Effector memory CD8-positive, alpha-beta T cell (primary cell): ENCODE results near the gene OLIG1.

Experiments used
- ATAC-seq: fragments of 150-1000 bp; cut with Tn5 transposase; replicated peaks from 2 replicates; pipeline ENCODE4 v1.10.0; 2021; ENCODE audit warnings: mild to moderate bottlenecking, moderate library complexity
- DNase-seq, 3 experiments: peaks; one replicate each; pipeline ENCODE4 v3.0.0; 2021
- H3K27ac Mint-ChIP-seq, 2 donors: one replicate each; pipeline ENCODE4 v1.8.0; 2022; ENCODE audit warnings: mild to moderate bottlenecking in 2 of 2, mixed read lengths in 2 of 2, moderate library complexity in 2 of 2
- H3K27me3 Mint-ChIP-seq, 2 donors: one replicate each; pipeline ENCODE4 v1.8.0; 2022; ENCODE audit warnings: mixed read lengths in 2 of 2
- H3K36me3 Mint-ChIP-seq: one replicate; pipeline ENCODE4 v1.8.0; 2022; ENCODE audit warnings: mild to moderate bottlenecking, moderate library complexity, mixed read lengths; ENCODE audit not compliant: insufficient read depth
- H3K4me1 Mint-ChIP-seq, 2 donors: one replicate each; pipeline ENCODE4 v1.8.0; 2022; ENCODE audit warnings: low read depth in 2 of 2, mixed read lengths in 2 of 2
- H3K4me3 Mint-ChIP-seq, 2 donors: one replicate each; pipeline ENCODE4 v1.8.0; 2022; ENCODE audit warnings: mild to moderate bottlenecking in 2 of 2, mixed read lengths in 2 of 2, moderate library complexity in 2 of 2
- H3K9me3 Mint-ChIP-seq, 2 donors: one replicate each; pipeline ENCODE4 v1.8.0; 2022; ENCODE audit warnings: mixed read lengths in 2 of 2

OLIG1 gene

DNA sequence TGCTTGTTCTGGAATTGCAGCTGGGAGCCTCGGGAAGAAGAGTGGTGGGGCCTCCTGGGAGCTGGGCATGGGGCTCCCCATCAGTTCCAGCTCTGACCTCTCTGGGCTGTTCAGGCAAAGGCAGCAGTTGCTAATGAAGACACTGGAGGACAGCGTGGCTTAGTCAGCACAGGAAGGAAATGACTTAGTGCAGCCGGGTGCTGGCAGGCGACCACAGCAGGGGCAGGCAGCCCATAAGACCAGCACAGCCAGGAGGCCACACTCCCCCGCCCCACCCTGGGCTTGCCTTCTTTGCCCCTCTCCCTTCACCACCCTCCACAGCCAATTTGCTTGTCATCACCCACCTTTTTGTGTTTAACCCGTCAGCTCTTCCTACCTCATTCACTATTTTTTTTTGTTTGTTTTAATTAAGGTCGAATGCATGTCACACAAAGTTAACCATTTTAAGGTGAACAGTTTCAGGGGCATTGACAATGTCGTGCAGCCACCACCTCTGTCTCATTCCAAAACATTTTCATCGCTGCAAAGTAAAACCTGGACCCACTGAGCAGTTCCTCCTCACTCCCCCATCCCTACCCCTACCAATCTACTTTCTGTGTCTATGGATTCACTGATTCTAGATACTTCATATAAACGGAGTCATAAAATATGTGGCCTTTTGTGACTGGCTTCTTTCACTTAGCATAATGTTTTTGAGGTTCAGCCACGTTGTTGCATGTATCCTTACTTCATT is 33.3 kb upstream of the OLIG1 start:
- ATAC-seq = peak; percentile 96
- peak in 1 of 3 experiments; percentile 22 for DNase-seq
- peaks cover 0 to 7% of the 10 kb centered on the region in 2 donors for H3K9me3 Mint-ChIP-seq
- H3K4me1 Mint-ChIP-seq = peaks cover 14 to 15% of the 10 kb centered on the region in 2 donors
- H3K27me3 Mint-ChIP-seq = peaks cover 24 to 37% of the 10 kb centered on the region in 2 donors
- no peaks in the 10 kb centered on the region for H3K36me3 Mint-ChIP-seq
- peak overlapping the region; percentile 39 to 69 for H3K27ac Mint-ChIP-seq
- peak overlapping the region; percentile 48 to 56 for H3K4me3 Mint-ChIP-seq

DNA sequence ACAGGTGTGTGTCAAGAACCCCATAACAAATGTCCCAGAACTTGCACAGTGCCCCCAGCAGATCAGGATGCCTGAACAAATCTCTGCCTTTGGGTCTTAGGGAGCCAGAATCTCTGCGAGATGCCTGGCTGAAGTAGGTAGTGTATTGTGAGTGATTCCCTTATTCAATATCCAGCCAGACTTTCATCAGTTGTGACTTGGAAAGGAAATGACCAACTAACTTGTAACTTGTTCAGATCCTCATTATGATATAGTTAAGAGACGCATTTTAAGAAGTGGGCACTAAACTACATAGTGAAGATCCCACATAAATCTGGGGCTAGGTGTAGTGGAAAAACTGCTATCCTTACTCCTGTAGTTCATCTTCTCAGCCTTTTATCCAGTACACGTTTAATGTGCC is 32.4 kb upstream of the OLIG1 start:
- Mint-ChIP-seq H3K4me3 (peak overlapping the region in 1 of 2 donors; percentile 25), H3K27ac (peak overlapping the region; percentile 39 to 69), H3K36me3 (no peaks in the 10 kb centered on the region), H3K27me3 (peaks cover 15 to 36% of the 10 kb centered on the region in 2 donors), H3K9me3 (peaks cover 0 to 7% of the 10 kb centered on the region in 2 donors), H3K4me1 (peaks cover 14 to 15% of the 10 kb centered on the region in 2 donors)
- no peak for ATAC-seq
- no peak for DNase-seq

DNA sequence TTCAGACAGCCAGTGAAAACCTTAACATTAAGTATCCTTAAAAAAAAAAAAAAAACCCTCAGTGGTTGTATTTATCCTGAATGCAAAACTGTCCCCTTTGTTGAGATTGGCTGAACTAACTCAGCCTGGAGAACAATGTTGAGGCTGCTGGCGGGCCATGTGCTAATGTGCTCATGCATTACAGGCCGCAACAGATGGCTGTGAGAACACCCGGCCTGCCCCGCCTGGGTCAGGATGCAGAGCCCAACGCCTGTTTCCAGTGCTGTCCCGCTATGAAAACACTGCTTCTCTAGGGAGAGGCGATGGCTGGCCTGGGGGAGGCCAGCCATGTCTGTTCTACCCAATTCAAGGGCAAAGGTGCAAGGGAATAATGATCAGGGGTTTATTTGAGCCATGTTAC is 30.4 kb upstream of the OLIG1 start:
- Mint-ChIP-seq H3K4me1 (peaks cover 14 to 15% of the 10 kb centered on the region in 2 donors), H3K27me3 (peaks cover 18 to 44% of the 10 kb centered on the region in 2 donors), H3K9me3 (peaks cover 0 to 7% of the 10 kb centered on the region in 2 donors), H3K4me3 (no peak overlapping the region), H3K36me3 (no peaks in the 10 kb centered on the region), H3K27ac (no peak overlapping the region)
- DNase-seq (no peak), ATAC-seq (no peak)

DNA sequence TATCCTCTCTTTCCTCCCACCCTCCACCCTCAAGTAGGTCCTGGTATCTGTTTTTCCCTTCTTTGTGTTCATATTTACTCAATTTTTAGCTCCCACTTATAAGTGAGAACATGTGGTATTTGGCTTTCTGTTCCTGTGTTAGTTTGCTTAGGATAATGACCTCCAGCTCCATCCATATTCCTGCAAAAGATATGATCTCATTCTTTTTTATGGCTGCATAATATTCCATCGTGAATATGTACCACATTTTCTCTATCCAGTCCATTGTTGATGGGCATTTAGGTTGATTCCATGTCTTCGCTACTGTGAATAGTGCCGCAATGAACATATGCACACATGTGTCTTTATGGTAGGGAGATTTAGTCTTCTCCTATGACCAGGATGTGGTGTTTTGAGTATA is 29.7 kb upstream of the OLIG1 start:
- ATAC-seq (no peak), DNase-seq (no peak)
- peaks cover 14 to 15% of the 10 kb centered on the region in 2 donors for H3K4me1 Mint-ChIP-seq
- H3K36me3 Mint-ChIP-seq = no peaks in the 10 kb centered on the region
- no peak overlapping the region for H3K4me3 Mint-ChIP-seq
- H3K27ac Mint-ChIP-seq = no peak overlapping the region
- peaks cover 0 to 7% of the 10 kb centered on the region in 2 donors for H3K9me3 Mint-ChIP-seq
- H3K27me3 Mint-ChIP-seq = peaks cover 24 to 50% of the 10 kb centered on the region in 2 donors

GRCh38 chr21:33041981-33042380 is 28.0 kb upstream of the OLIG1 start:
- no peak for ATAC-seq
- Mint-ChIP-seq H3K36me3 (no peaks in the 10 kb centered on the region), H3K4me1 (peaks cover 6% of the 10 kb centered on the region in 2 donors), H3K4me3 (no peak overlapping the region), H3K27ac (no peak overlapping the region), H3K9me3 (peaks cover 0 to 7% of the 10 kb centered on the region in 2 donors), H3K27me3 (peaks cover 39 to 68% of the 10 kb centered on the region in 2 donors)
- no peak for DNase-seq

DNA sequence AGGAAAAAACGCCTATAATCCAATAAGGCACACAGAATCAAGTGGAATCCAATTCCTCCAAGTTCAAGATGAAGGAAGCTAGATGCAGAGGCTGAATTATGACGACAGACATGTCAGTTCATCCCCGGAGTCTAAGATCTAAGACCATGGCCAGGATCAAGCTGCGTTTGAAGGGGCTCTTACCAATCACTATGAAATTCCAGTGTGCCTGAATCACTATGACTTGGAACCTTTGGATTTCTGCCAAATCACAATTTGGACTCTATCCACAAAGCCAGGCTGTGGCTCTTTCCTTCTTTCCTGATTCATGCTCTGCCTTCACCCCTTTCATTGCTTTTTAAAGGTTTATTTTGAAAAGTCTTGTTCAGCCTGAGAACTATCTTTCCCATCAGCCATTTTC is 27.1 kb upstream of the OLIG1 start:
- no peaks in the 10 kb centered on the region for H3K36me3 Mint-ChIP-seq

DNA sequence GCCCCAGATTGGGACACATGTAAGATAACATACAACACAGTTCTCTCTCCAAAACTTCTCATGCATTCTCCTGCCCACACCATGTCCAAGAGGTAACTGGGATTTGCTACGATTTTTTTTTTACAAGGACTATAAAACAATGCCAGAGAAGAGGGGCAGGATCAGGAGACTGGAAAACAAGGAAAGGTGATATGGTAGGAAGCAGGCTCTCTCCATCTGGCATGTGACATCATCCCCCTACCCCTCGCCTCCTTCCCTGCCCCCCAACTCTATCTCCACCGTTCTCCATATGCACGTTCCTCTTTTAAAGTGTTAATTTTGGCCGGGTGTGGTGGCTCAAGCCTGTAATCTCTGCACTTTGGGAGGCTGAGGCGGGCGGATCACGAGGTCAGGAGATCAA is 23.5 kb upstream of the OLIG1 start:
- no peak for ATAC-seq
- H3K27me3 Mint-ChIP-seq = peaks cover 50 to 92% of the 10 kb centered on the region in 2 donors

More for the DNA sequence above, 27.1 kb upstream of the OLIG1 start:
- Mint-ChIP-seq H3K9me3 (peaks cover 0 to 7% of the 10 kb centered on the region in 2 donors), H3K27ac (no peak overlapping the region), H3K4me1 (no peaks in the 10 kb centered on the region), H3K27me3 (peaks cover 47 to 76% of the 10 kb centered on the region in 2 donors), H3K4me3 (no peak overlapping the region)
- no peak for ATAC-seq
- no peak for DNase-seq

GRCh38 chr21:33047231-33047630 is 22.7 kb upstream of the OLIG1 start:
- no peak overlapping the region for H3K4me3 Mint-ChIP-seq
- no peaks in the 10 kb centered on the region for H3K9me3 Mint-ChIP-seq
- peaks cover 53 to 89% of the 10 kb centered on the region in 2 donors for H3K27me3 Mint-ChIP-seq
- H3K27ac Mint-ChIP-seq = no peak overlapping the region
- no peak for DNase-seq
- H3K36me3 Mint-ChIP-seq = no peaks in the 10 kb centered on the region
- ATAC-seq = no peak
- peaks cover 0 to 6% of the 10 kb centered on the region in 2 donors for H3K4me1 Mint-ChIP-seq

More for the DNA sequence above, 23.5 kb upstream of the OLIG1 start:
- Mint-ChIP-seq H3K36me3 (no peaks in the 10 kb centered on the region), H3K9me3 (no peaks in the 10 kb centered on the region), H3K4me1 (peaks cover 0 to 6% of the 10 kb centered on the region in 2 donors), H3K4me3 (no peak overlapping the region), H3K27ac (no peak overlapping the region)
- DNase-seq = no peak

DNA sequence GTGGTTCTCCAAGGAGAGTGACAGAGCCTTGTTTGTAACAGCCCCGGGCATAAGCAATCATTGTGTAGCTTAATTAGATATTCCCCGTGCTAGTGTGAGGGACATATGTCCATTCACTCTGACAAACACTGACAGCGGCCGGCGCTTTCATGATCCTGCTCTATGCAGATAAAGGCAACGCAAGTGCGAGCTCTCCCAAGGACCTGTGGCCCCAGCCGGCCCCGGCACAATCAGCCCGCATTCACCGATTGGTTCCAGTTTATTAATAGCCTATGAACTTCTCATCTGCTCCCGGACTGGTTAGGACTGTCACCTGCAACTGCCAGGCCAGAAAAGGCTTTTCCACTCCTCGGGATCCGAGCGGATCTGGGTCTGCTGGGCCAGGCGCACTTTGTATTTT is 18.0 kb upstream of the OLIG1 start:
- no peaks in the 10 kb centered on the region for H3K36me3 Mint-ChIP-seq
- DNase-seq = no peak
- no peaks in the 10 kb centered on the region for H3K9me3 Mint-ChIP-seq
- ATAC-seq = no peak
- H3K27me3 Mint-ChIP-seq = peaks cover 43 to 76% of the 10 kb centered on the region in 2 donors
- H3K4me3 Mint-ChIP-seq = no peak overlapping the region
- H3K27ac Mint-ChIP-seq = no peak overlapping the region
- H3K4me1 Mint-ChIP-seq = peaks cover 0 to 6% of the 10 kb centered on the region in 2 donors

- no peak for DNase-seq
- no peaks in the 10 kb centered on the region for H3K36me3 Mint-ChIP-seq
- H3K9me3 Mint-ChIP-seq = no peaks in the 10 kb centered on the region
- peaks cover 28 to 55% of the 10 kb centered on the region in 2 donors for H3K27me3 Mint-ChIP-seq
- H3K27ac Mint-ChIP-seq = no peak overlapping the region
- H3K4me1 Mint-ChIP-seq = peaks cover 11 to 15% of the 10 kb centered on the region in 2 donors
- ATAC-seq = no peak
- H3K4me3 Mint-ChIP-seq = no peak overlapping the region
Measured at GRCh38 chr21:33053951-33054350, 16.0 kb upstream of the OLIG1 start.

GRCh38 chr21:33055991-33056390 is 13.9 kb upstream of the OLIG1 start:
- H3K36me3 Mint-ChIP-seq = no peaks in the 10 kb centered on the region
- H3K27ac Mint-ChIP-seq = no peak overlapping the region
- DNase-seq = no peak
- H3K4me1 Mint-ChIP-seq = peaks cover 25% of the 10 kb centered on the region in 2 donors
- ATAC-seq = no peak
- peaks cover 39 to 50% of the 10 kb centered on the region in 2 donors for H3K27me3 Mint-ChIP-seq
- H3K4me3 Mint-ChIP-seq = no peak overlapping the region
- no peaks in the 10 kb centered on the region for H3K9me3 Mint-ChIP-seq

GRCh38 chr21:33057385-33057940 is 12.5 kb upstream of the OLIG1 start:
- no peak for ATAC-seq
- Mint-ChIP-seq H3K27me3 (peaks cover 45 to 54% of the 10 kb centered on the region in 2 donors), H3K4me1 (peaks cover 25% of the 10 kb centered on the region in 2 donors)

GRCh38 chr21:33058527-33058926 is 11.4 kb upstream of the OLIG1 start:
- Mint-ChIP-seq H3K27ac (peak overlapping the region in 1 of 2 donors; percentile 55), H3K4me3 (no peak overlapping the region), H3K36me3 (no peaks in the 10 kb centered on the region), H3K9me3 (no peaks in the 10 kb centered on the region), H3K27me3 (peaks cover 41 to 54% of the 10 kb centered on the region in 2 donors), H3K4me1 (peaks cover 25% of the 10 kb centered on the region in 2 donors)
- DNase-seq = no peak
- ATAC-seq = no peak

More at GRCh38 chr21:33057385-33057940, 12.5 kb upstream of the OLIG1 start:
- H3K36me3 Mint-ChIP-seq = no peaks in the 10 kb centered on the region
- H3K27ac Mint-ChIP-seq = no peak overlapping the region
- H3K9me3 Mint-ChIP-seq = no peaks in the 10 kb centered on the region
- no peak for DNase-seq
- no peak overlapping the region for H3K4me3 Mint-ChIP-seq

DNA sequence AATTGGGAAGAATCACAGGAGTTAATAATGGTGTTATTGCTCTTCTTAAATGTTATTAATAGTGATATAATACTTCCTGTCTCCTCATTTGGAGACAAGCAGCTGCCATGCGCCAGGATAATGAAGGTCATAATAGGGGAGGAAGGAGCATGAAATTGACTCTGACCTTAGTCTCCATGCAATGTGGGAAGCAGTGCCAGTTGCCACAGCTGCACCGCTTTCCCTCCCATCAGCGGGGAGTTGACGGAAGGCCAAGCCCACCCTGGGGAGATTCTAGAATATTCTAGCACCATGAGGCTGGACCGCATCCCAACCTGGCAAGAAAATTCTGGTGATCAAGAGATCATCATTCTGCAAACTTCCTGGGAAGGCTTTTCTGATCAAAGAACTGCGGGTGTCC is 11.0 kb upstream of the OLIG1 start:
- H3K4me1 Mint-ChIP-seq = peaks cover 25% of the 10 kb centered on the region in 2 donors
- no peak for DNase-seq
- peak overlapping the region in 1 of 2 donors; percentile 42 for H3K4me3 Mint-ChIP-seq
- H3K27me3 Mint-ChIP-seq = peaks cover 38 to 55% of the 10 kb centered on the region in 2 donors
- no peak for ATAC-seq
- no peaks in the 10 kb centered on the region for H3K36me3 Mint-ChIP-seq
- H3K9me3 Mint-ChIP-seq = no peaks in the 10 kb centered on the region
- peak overlapping the region; percentile 5 to 55 for H3K27ac Mint-ChIP-seq
